D341Med (cell line): Measurements from ENCODE around the gene UBE2E1.

Experiments used
- DNase-seq: peaks from one replicate; pipeline ENCODE4 v3.0.0; 2012; ENCODE audit warnings: low spot score

UBE2E1 gene

GRCh38 chr3:23796518-23796917 is 9.2 kb upstream of the UBE2E1 start:
- DNase-seq, result no peak

DNA sequence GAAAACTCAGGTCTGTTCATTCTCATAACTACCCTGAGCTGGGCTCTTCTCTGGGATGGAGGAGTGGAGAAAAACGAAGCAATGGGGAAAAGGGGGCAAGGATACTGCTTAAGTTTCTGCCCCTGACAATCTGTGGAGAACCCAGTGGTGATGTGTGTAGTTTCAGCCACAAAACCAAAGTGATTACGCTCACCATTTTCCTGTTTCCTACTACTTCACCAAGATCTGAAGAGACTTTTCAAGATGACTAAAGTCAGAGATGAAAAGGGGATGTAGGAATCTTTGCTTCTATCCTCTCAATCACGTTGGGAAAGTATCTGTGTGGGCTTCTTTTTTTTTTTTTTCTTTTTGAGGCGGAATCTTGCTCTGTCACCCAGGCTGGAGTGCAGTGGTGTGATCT is 8.3 kb upstream of the UBE2E1 start:
- DNase-seq, result no peak

GRCh38 chr3:23798456-23798855 is 7.3 kb upstream of the UBE2E1 start:
- no peak for DNase-seq

GRCh38 chr3:23798876-23799275 is 6.9 kb upstream of the UBE2E1 start:
- no peak for DNase-seq

DNA sequence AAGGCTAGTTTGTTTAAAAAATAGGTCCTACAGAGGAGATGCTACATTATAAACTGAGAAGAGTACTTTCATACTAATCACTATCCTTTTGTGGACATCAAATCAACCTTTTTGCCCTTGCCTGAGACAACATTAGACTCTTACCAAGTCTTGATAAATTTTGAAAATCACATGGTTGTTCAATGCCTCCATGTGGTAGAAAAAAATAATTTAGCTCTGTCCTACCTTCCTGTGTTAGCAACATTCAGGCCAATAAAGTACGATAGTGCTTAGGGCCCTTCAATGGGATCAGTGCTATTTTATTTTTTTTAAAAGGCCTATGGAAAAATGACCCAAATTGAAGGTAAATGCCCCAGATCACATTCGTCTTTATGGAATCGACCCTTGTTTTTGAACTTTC is 5.0 kb upstream of the UBE2E1 start:
- no peak for DNase-seq

DNA sequence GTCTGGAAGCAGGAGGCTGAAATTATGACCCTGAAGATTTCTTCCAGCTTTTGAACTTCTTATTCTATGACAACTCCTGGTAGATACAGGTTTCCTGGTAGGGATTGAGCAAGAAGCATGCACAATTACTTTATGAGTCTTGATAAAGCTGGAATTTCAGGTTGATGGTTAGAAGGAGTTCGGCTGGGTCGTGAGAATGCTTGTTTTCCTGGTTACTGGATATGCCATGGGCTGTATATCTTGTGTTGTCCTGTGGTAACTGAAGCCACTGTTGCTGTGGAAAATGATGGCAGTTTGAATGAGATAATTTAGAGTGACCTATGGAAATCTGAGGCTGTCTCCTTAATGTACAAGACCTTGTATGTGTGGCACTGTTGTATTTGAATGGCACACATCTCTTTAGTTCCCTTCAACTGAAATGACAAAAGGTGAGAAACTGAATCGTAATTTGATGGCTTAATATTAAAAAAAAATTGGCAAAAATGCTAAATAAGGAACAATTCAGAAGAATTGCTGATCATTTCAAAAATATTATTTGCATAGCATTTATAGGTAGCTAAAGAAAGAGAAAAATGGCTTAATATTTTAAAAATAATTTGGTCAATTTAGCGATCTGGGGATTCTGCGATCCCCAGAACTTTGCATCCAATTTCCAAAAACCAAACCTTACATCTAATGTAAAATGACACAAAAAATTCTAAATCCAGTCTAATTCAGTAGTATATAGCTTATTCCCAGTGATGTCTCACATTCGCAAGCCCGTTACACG is 1.1 kb upstream of the UBE2E1 start:
- no peak for DNase-seq

DNA sequence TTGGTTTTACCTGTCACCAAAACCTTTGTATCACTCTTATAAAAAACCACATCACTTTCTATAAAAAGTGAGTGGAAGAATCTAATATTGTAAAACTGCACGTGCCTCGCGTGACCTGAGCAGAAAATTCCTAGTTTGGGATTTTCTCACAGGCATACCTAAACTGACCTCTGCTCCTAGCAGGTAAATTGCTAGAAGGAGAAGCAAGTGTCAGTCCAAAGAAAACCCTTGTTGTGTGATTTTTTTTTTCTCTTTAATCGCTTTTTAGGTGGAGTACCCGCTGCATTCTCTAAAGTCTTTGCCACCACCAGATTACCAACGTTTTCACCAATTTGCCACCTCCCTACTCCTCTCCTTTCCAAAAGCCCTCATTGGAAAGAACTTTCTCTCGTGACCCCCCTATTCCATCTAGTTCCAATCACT is 534 bp upstream of the UBE2E1 start:
- DNase-seq, result no peak

GRCh38 chr3:23806534-23807423 is 1.0 kb downstream of the UBE2E1 start:
- DNase-seq, result peak; percentile 66

DNA sequence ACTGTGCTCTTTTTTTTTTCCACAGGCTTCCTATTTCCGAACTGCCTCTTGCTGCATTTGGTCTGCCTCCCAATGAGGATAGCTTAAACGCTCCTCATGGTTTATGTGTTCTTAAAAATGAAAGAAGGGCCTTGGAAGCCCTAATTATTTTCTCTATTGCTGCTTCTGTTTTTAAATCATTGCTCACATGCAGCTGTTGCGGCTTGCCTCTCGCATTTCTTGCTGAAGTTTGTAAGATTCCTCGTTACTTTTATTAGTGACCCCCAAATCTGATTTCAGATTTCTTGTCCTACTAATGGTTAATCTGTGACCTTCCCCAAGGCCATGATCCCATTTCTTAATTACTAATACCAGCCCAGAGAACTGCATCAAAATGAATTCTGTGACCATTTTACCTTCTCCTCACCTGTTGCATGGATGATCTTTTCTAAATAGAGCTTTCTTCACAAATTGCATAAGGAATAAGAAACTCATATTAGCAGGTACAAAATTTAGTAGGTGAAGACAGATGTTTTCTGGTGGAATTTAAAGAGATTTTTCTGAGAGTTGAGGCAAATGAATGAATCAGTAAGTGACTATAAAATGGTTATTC is 1.8 kb downstream of the UBE2E1 start:
- DNase-seq, result no peak

GRCh38 chr3:23808525-23808924 is 2.8 kb downstream of the UBE2E1 start:
- no peak for DNase-seq

- DNase-seq, result no peak
Observed at GRCh38 chr3:23809294-23809693, 3.5 kb downstream of the UBE2E1 start.

GRCh38 chr3:23809840-23810342 is 4.1 kb downstream of the UBE2E1 start:
- no peak for DNase-seq

DNA sequence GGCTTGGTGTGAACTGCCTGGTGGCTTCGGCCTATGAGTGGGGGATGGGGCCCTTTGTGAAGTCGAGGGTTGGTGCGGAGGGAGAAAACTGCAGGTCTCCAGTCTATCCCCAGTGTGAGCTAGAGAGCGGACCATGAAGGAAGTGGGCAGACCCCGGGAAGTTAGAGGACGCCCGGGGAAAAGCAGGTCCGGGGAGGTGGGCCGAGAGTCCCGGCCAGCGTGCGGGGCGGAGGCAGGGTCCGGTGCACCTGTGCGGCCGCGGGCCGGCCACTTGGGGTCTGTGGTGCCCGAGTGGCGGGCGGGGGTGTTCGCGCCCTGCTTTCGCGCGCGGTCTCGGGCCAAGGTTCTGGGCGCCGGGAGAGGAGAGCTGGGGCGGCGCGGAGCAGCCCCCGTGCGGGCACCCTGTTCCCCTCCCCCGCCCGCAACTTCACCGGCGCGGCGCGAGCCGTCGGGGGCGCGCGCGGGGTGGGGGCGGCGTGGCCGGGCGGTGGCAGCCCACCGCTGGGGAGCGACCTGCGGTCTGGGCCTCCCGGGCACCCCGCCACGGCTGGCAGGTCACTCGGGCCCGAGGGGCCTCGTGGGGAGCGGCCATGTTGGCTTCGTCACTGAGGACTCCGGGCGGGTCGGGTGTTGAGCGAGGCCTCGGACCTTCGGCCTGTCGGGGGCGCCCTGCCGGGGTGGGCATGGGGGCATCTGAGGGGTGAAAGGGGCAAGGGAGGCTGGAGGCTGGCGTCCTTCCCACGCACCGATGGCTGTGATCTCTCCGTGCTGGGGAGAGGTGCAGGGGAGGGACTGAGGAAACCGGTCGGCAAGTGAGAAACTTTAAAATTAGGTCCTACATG is 4.8 kb downstream of the UBE2E1 start:
- DNase-seq, result peak; percentile 71

GRCh38 chr3:23811185-23811527 is 5.4 kb downstream of the UBE2E1 start:
- no peak for DNase-seq

- DNase-seq, result no peak
Observed at GRCh38 chr3:23811919-23812318, 6.2 kb downstream of the UBE2E1 start.

- no peak for DNase-seq
Observed at GRCh38 chr3:23815879-23816278, 10.1 kb downstream of the UBE2E1 start.

DNA sequence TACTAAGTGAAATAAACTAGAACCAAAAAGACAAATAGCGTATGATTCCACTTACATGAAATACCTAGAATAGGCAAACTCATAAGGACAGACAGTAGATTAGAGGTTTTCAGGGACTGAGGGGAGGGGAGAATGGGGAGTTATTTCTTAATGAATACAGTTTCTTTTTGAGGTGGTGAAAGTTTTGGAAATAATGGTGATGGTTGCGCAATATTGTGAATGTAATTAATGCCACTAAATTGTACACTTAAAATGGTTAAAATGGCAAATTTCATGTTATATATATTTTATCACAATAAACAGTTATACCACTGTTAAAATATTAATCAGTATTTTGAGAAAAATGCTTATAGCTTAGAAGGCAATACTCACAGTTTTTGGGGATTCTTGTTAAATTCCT is 11.0 kb downstream of the UBE2E1 start:
- DNase-seq, result no peak

DNA sequence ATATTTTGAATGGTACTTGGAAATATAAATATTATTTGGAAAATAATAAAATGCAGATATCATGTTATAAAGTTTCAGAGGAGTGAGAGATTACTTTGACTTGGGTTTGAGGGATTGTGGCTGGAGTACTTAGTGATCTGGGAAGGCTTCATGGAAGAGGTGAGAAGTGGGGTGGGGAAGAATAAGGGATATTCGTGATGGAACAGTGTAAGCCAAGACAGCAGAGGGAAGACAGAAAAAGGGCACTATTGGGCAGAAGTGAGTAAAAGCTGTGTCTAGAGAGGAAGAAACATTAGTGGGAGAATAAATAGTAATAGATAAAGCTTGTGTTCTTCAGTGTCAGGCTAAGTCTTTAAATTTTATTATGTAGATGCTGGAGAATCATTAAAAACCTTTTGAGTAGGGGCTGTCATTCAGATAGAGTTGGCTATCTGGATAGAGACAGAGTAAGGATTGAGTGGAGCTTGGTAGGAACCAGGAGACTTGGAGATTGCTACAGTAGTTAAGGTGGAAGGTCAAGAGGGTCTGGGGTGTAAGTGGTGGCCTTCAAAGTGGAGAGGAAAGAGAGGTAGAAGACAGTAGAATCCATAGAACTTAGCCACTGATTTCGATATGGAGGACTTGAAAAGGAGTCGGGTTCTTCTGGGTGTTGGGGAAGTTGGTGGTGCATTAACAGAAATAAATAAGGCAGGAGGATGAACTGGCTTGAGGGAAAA is 11.9 kb downstream of the UBE2E1 start:
- no peak for DNase-seq

DNA sequence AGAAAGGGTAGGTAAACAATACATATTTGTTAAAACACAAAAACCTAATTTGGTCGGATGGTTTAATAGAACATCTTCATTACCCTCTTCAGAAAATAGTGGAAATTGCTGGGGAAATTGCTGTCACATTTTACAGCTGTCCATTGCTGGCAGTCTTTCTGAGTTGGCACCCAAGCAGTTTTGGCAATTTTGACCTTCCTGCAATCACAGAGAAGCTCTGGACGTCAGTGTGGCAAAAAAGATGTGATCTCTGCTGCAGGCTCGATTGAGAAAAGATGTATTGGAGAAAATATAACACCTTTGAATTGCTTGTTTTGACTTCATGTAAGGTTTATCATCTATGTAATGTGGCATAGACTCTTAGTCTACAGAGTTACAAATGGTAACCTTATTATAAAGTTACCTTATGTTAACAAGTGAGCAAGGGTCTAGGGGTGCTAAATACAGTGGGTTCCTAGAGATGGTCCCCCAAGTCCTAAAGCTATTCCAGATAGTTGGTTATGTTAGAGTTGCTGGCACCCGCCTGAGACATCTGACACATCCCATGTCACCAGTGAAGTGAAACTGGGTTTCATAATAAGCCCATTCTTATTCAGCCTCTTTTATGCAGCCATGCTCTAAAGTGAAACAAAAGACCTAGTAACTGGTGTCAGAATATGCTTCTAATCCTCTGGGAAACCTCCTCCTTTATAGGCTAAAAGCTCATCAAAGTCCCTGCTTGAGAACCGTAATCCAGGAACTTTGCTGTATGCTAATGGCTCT is 14.0 kb downstream of the UBE2E1 start:
- no peak for DNase-seq

DNA sequence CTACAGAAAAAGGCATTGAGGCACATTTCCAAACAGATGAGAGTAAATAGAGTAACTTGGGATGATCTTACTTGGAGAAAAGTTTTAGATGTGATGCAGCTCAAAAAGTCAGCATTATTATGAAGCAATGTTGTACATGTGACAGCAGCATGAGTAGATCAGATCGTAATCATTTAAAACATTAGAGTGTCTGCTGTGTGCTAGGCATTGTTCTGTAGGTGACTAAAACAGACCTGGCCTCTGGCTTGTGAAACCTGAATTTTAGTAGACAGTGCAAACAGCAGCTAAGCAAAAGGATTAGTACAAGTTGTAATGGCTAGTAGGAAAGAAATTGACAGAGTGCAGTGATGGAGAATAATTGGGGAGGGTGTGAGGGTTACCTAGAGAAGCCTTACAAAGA is 15.1 kb downstream of the UBE2E1 start:
- DNase-seq, result no peak

- DNase-seq, result no peak
Observed at GRCh38 chr3:23821858-23822257, 16.1 kb downstream of the UBE2E1 start.
